GM23248 (cell line): Measurements from ENCODE around the gene ZC3H11A. TPM values are rescaled to one million over a fixed set of nuclear protein-coding genes. Genes with fewer than 3 reads are reported as not detected.
"Not testable (repeated sequence)": the region's sequence is repeated elsewhere in the genome, so short reads cannot be mapped to it uniquely, and the experiment has no call there.

Experiments
- DNase-seq: peaks from one replicate; pipeline ENCODE4 v3.0.0-alpha.2; 2015
- H2AFZ ChIP-seq: fragments of 200-600 bp; sonication (generic); 2 replicates; pipeline ENCODE4 v1.6.1; 2016; ENCODE audit warnings: antibody characterized with exemption
- H3F3A ChIP-seq: fragments of 200-600 bp; sonication (generic); 2 replicates; pipeline ENCODE4 v1.6.1; 2016; ENCODE audit warnings: mild to moderate bottlenecking, antibody characterized with exemption, mixed run types; ENCODE audit not compliant: insufficient read depth
- H3K27ac ChIP-seq: fragments of 200-600 bp; sonication (generic); 2 replicates; pipeline ENCODE4 v1.5.1; 2016; ENCODE audit warnings: mild to moderate bottlenecking
- H3K27me3 ChIP-seq: fragments of 200-600 bp; sonication (generic); replicated peaks from 2 replicates; pipeline ENCODE4 v1.6.1; 2016; ENCODE audit warnings: mild to moderate bottlenecking; ENCODE audit not compliant: insufficient read depth
- H3K36me3 ChIP-seq: fragments of 200-600 bp; sonication (generic); 2 replicates; pipeline ENCODE4 v1.6.1; 2016; ENCODE audit warnings: low read depth, mild to moderate bottlenecking
- H3K4me1 ChIP-seq: fragments of 200-600 bp; sonication (generic); 2 replicates; pipeline ENCODE4 v1.6.1; 2016; ENCODE audit warnings: mild to moderate bottlenecking; ENCODE audit not compliant: insufficient read depth
- H3K4me2 ChIP-seq: fragments of 200-600 bp; sonication (generic); one replicate; pipeline ENCODE4 v1.6.1; 2016; ENCODE audit warnings: mild to moderate bottlenecking; ENCODE audit not compliant: unreplicated experiment
- H3K4me3 ChIP-seq: fragments of 200-600 bp; sonication (generic); 2 replicates; pipeline ENCODE4 v1.5.1; 2016; ENCODE audit warnings: mild to moderate bottlenecking
- H3K79me2 ChIP-seq: fragments of 200-600 bp; sonication (generic); 2 replicates; pipeline ENCODE4 v1.6.1; 2016; ENCODE audit warnings: mild to moderate bottlenecking; ENCODE audit not compliant: insufficient read depth
- H3K9ac ChIP-seq: fragments of 200-600 bp; sonication (generic); 2 replicates; pipeline ENCODE4 v1.6.1; 2016; ENCODE audit warnings: mild to moderate bottlenecking
- H3K9me2 ChIP-seq: fragments of 200-600 bp; sonication (generic); 2 replicates; pipeline ENCODE4 v1.6.1; 2016; ENCODE audit warnings: mixed run types, mild to moderate bottlenecking, moderate library complexity; ENCODE audit not compliant: insufficient read depth
- H3K9me3 ChIP-seq: fragments of 200-600 bp; sonication (generic); one replicate; pipeline ENCODE4 v1.6.1; 2017; ENCODE audit warnings: low read depth
- H4K20me1 ChIP-seq: fragments of 200-600 bp; sonication (generic); 2 replicates; pipeline ENCODE4 v1.6.0; 2016; ENCODE audit not compliant: insufficient read depth
- EZH2 ChIP-seq: fragments of 200-600 bp; sonication (generic); IDR thresholded peaks from 2 replicates; pipeline ENCODE4 v1.6.1; 2018; ENCODE audit warnings: antibody characterized with exemption, mild to moderate bottlenecking; ENCODE audit not compliant: insufficient read depth, poor library complexity, severe bottlenecking
- EZH2phosphoT487 ChIP-seq: fragments of 200-600 bp; sonication (generic); IDR thresholded peaks from 2 replicates; pipeline ENCODE4 v1.6.1; 2018; ENCODE audit warnings: antibody characterized with exemption, moderate library complexity, mild to moderate bottlenecking, low read depth; ENCODE audit not compliant: insufficient read depth
- WGBS, 2 experiments: methylation state at CpG; one replicate each; pipeline ENCODE4 v1.1.6; 2015 to 2017; ENCODE audit warnings: low lambda C conversion rate in 2 of 2, low coverage in 1 of 2; ENCODE audit errors: missing lambda C conversion rate in 2 of 2; 5-methylcytosine and 5-hydroxymethylcytosine counted together
- in situ Hi-C: fragments of 300-500 bp; cut with MboI; formaldehyde crosslinking; loops from 2 replicates; pipeline ENCODE4 v1.15.0; 2020
- polyA plus RNA-seq: library from polyadenylated mRNA; unstranded; fragments of >200 nt; fragmentation: Nextera tagmentation; extraction: Ambion mirVana; gene quantifications from 2 replicates; pipeline ENCODE4 v1.2.1, GENCODE V29; 2016
- total RNA-seq: library from RNA; depleted of rRNA; stranded (reverse); fragments of >200 nt; shearing (Covaris generic); gene quantifications from 2 replicates; pipeline ENCODE4 v1.2.3, GENCODE V29; 2014

The ZC3H11A gene
- total and polyA plus RNA-seq, 2 experiments from 2014 or later, result 35.9 to 81.6 TPM

DNA sequence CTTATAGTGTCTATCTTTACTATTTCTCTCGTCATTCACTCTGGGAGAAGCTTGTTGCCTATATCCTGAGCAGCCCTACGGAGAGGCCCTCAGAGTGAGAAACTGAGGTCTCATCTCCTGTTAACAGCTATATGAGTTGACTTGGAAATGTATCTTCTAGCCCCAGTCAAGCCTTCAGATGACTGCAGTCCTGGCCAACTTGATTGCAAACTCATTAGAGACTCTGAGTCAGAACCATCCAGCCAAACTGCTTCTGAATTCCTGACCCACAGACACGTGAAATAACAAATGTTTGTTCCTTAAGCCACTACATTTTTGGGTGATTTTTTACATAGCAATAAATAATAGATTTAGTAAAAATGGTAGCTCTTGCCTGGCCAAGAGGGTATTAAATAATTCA, 3.9 kb upstream of the ZC3H11A start:
- H3K9me2 ChIP-seq, result no peaks in the 10 kb centered on the region
- 61 to 66% methylated on average over 3 of the region's 3 CpGs for WGBS, 2 experiments
- DNase-seq, result peak; percentile 28
- H3K27ac ChIP-seq, result no peak overlapping the region
- no peak for TF ChIP-seq EZH2phosphoT487
- no peak for TF ChIP-seq EZH2
- no peak overlapping the region for H3K4me3 ChIP-seq
- no peaks in the 10 kb centered on the region for H4K20me1 ChIP-seq
- in situ Hi-C loops, result no loop called here
- H3F3A ChIP-seq, result peaks cover 2% of the 10 kb centered on the region
- no peak overlapping the region for H3K9ac ChIP-seq
- H3K27me3 ChIP-seq, result no peaks in the 10 kb centered on the region
- H3K79me2 ChIP-seq, result peaks cover 6% of the 10 kb centered on the region
- H3K36me3 ChIP-seq, result no peaks in the 10 kb centered on the region
- peaks cover 4% of the 10 kb centered on the region for H3K4me1 ChIP-seq
- H3K4me2 ChIP-seq, result no peak overlapping the region
- no peaks in the 10 kb centered on the region for H3K9me3 ChIP-seq
- H2AFZ ChIP-seq, result no peak overlapping the region

DNA sequence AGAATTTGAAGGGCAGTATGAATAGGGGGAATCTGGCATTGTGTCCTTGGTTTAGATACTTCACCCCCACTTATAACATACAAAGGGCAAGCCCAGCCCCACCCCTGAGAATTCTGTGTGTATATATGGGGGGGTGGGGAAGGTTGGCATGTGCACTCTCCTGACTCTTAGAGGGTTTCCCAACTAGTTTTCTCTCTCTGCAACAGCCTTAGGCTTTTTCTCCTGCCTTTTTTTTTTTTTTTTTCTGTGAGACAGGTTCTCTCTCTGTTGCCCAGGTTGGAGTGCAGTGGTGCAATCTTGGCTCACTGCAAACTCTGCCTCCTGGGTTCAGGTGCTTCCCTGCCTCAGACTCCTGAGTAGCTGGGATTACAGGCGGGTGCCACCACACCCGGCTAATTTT, 2.9 kb upstream of the ZC3H11A start:
- H2AFZ ChIP-seq, result no peak overlapping the region
- in situ Hi-C loops, result no loop called here
- WGBS, 2 experiments, result 91 to 95% methylated on average over 2 of the region's 2 CpGs

DNA sequence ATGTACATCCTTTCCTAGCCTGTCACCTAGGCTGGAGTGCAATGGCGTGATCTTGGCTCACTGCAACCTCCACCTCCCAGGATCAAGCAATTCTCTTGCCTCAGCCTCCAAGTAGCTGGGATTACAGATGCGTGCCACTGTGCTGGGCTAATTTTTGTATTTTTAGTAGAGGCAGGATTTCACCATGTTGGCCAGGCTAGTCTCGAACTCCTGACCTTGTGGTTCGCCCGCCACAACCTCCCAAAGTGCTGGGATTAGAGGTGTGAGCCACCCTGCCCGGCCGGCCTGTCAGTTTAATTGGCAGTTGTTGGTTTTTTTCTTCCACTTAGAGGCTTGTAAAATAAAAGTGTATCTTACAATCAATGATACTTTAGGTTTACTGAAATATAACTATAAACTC, 1.9 kb upstream of the ZC3H11A start:
- H3K4me3 ChIP-seq, H3K4me2 ChIP-seq, in situ Hi-C loops, H2AFZ ChIP-seq, DNase-seq, H3K27ac ChIP-seq, H3K9me2 ChIP-seq, H3K27me3 ChIP-seq, H4K20me1 ChIP-seq, H3K9me3 ChIP-seq, H3K9ac ChIP-seq: not testable (repeated sequence)
- H3K36me3 ChIP-seq, result peaks cover 15% of the 10 kb centered on the region; the same call in 1 of the 2 replicates
- peaks cover 12% of the 10 kb centered on the region for H3F3A ChIP-seq
- peaks cover 21% of the 10 kb centered on the region for H3K4me1 ChIP-seq
- 85 to 90% methylated on average over 7 of the region's 7 CpGs for WGBS, 2 experiments
- peaks cover 27% of the 10 kb centered on the region for H3K79me2 ChIP-seq

More for the DNA sequence above, 2.9 kb upstream of the ZC3H11A start:
- Histone ChIP-seq H3K27ac (no peak overlapping the region), H3K27me3 (no peaks in the 10 kb centered on the region), H3K9ac (no peak overlapping the region), H4K20me1 (peaks cover 3% of the 10 kb centered on the region; the same call in 1 of the 2 replicates), H3K79me2 (peaks cover 16% of the 10 kb centered on the region), H3K36me3 (0 out of 2 replicates have a peak, but pooled peaks cover 4% of the 10 kb centered on the region), H3K4me2 (no peak overlapping the region), H3K9me3 (no peaks in the 10 kb centered on the region), H3K9me2 (no peaks in the 10 kb centered on the region), H3K4me1 (peaks cover 12% of the 10 kb centered on the region), H3F3A (peaks cover 12% of the 10 kb centered on the region), H3K4me3 (no peak overlapping the region)
- DNase-seq, result no peak
- TF ChIP-seq EZH2, result no peak
- TF ChIP-seq EZH2phosphoT487, result no peak

DNA sequence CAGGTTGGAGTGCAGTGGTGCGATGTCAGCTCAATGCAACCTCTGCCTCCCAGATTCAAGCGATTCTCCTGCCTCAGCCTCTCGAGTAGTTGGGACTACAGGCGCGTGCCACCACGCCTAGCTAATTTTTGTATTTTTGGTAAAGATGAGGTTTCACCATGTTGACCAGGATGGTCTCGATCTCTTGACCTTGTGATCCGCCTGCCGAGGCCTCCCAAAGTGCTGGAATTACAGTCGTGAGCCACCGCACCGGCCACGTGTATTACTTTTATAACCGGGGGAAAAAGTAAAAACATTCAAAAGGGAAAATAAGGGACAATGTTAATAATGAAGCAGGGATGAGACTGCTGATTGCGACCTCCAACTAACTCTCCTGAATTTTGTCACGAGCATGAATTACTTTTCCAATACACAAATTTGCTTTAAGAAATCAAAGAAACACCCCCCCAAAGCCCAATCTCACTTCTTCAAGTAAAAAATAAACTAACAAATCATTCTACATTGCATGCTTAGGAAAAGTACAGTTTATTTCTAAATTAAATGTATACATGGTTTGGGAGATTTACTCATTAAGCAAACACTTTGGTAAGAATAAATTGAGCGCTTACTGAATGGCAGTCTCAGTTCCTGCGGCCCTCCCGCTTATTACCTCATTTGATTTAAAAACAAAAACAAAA, 521 bp upstream of the ZC3H11A start:
- peak overlapping the region; percentile 96 for H2AFZ ChIP-seq
- WGBS, 2 experiments, result 51 to 52% methylated on average over 19 of the region's 19 CpGs
- in situ Hi-C loops, result no loop called here
- H3K9me2 ChIP-seq, result no peaks in the 10 kb centered on the region
- no peak for DNase-seq
- TF ChIP-seq EZH2, result no peak
- TF ChIP-seq EZH2phosphoT487, result no peak
- H3K4me3 ChIP-seq, result peak overlapping the region; percentile 99
- peak overlapping the region; percentile 99 for H3K9ac ChIP-seq
- H4K20me1 ChIP-seq, result peaks cover 23% of the 10 kb centered on the region; the same call in 1 of the 2 replicates
- H3F3A ChIP-seq, result peaks cover 13% of the 10 kb centered on the region
- no peaks in the 10 kb centered on the region for H3K9me3 ChIP-seq
- peaks cover 35% of the 10 kb centered on the region for H3K4me1 ChIP-seq
- peaks cover 40% of the 10 kb centered on the region for H3K79me2 ChIP-seq
- peak overlapping the region; percentile 92 for H3K4me2 ChIP-seq
- H3K36me3 ChIP-seq, result peaks cover 23% of the 10 kb centered on the region; the same call in 1 of the 2 replicates
- peak overlapping the region; percentile 97 for H3K27ac ChIP-seq
- no peaks in the 10 kb centered on the region for H3K27me3 ChIP-seq
